Psoas muscle (tissue), 8 donors: Measurements from ENCODE around the gene CUX1. TPM values are rescaled to one million over a fixed set of nuclear protein-coding genes. Genes with fewer than 3 reads are reported as not detected.
"Not testable (repeated sequence)": the region's sequence is repeated elsewhere in the genome, so short reads cannot be mapped to it uniquely, and the experiment has no call there.

ENCODE experiments used
- ATAC-seq, 4 donors: fragments of 200-7000 bp; cut with Tn5 transposase; one replicate each; pipeline ENCODE4 v1.9.1; 2020; ENCODE audit warnings: moderate library complexity in 3 of 4, mild to moderate bottlenecking in 2 of 4
- DNase-seq, 2 donors: peaks; one replicate each; pipeline ENCODE4 v3.0.0-alpha.2; 2020
- H3K27ac ChIP-seq: fragments of 200-600 bp; one replicate; pipeline ENCODE4 v1.8.0; 2022
- H3K27me3 ChIP-seq, 3 donors: fragments of 200-600 bp in 1 of 3; one replicate each; pipeline versions ENCODE4 v1.6.1 to v1.8.0; 2013 to 2022; ENCODE audit warnings: low read length in 2 of 3, mild to moderate bottlenecking in 2 of 3, moderate library complexity in 1 of 3; ENCODE audit not compliant: insufficient read depth in 3 of 3
- H3K36me3 ChIP-seq, 2 donors: fragments of 200-600 bp in 1 of 2; one replicate each; pipeline versions ENCODE4 v1.6.1 to v1.8.0; 2013 to 2022; ENCODE audit warnings: low read depth in 1 of 2, mild to moderate bottlenecking in 1 of 2, moderate library complexity in 1 of 2; ENCODE audit not compliant: insufficient read depth in 1 of 2
- H3K4me1 ChIP-seq: fragments of 200-600 bp; one replicate; pipeline ENCODE4 v1.8.0; 2022
- H3K4me3 ChIP-seq: fragments of 200-600 bp; one replicate; pipeline ENCODE4 v1.8.0; 2022; ENCODE audit warnings: mild to moderate bottlenecking
- H3K9me3 ChIP-seq: fragments of 200-600 bp; one replicate; pipeline ENCODE4 v1.8.0; 2022
- CTCF ChIP-seq: fragments of 200-600 bp; IDR thresholded peaks from one replicate; pipeline ENCODE4 v1.8.0; 2022; ENCODE audit warnings: antibody characterized with exemption
- WGBS, 3 donors: extraction: QIAGEN DNeasy Blood & Tissue Kit; methylation state at CpG; one replicate each; pipeline versions ENCODE4 v1.1.6 to v1.1.7; 2013; 5-methylcytosine and 5-hydroxymethylcytosine counted together
- intact Hi-C, 2 donors: fragments of 100-400 bp; cut with DNase I; formaldehyde crosslinking; loops; one replicate each; pipeline versions ENCODE4 v1.11.0 to v1.14.2; 2022
- polyA plus RNA-seq, 3 donors: library from polyadenylated mRNA; stranded (reverse); fragments of 200-250 nt; gene quantifications; one replicate each; pipeline ENCODE4 v1.2.3, GENCODE V29; 2013
- total RNA-seq, 4 donors: library from RNA; stranded (reverse); fragmentation: NEBNext Ultra II Directional in 2 of 4; extraction: Animal tissue kit (Norgen Biotek cat#: 25700) in 2 of 4; gene quantifications; one replicate each; pipeline versions ENCODE4 v1.2.1 to v1.2.4, GENCODE V29; 2021 to 2023
- donor health status: healthy with polysubstance abuse.
- donor health status: DM: no; HTN: no; CAD: no; lungs with moderate emphysema.
- donor health status: Bipolar disorder and iron deficiency.
- donor health status: healthy.
- donor health status: DM: yes; HTN: yes; CAD: no.
- donor health status: DM: no; HTN: no; CAD: no.
- donor health status: DM: no; HTN: no; CAD: no.
- donor health status: DM: yes; HTN: yes; CAD: no.

CUX1 gene
- total and polyA plus RNA-seq, 7 donors = 12.5 to 95.6 (median 72.4) TPM

GRCh38 chr7:101826081-101826835, 8.8 kb downstream of the CUX1 start:
- Histone ChIP-seq H3K27ac (no peak overlapping the region), H3K9me3 (no peaks in the 10 kb centered on the region), H3K4me3 (no peak overlapping the region), H3K4me1 (peaks cover 44% of the 10 kb centered on the region), H3K36me3 (no peaks in the 10 kb centered on the region), H3K27me3 (no peaks in the 10 kb centered on the region)
- intact Hi-C loops = no loop called here
- WGBS, 3 donors = 73 to 82% (median 75%) methylated on average over 14 to 15 of the region's 15 CpGs
- ATAC-seq = no peak
- DNase-seq = no peak
- TF ChIP-seq CTCF = no peak

DNA sequence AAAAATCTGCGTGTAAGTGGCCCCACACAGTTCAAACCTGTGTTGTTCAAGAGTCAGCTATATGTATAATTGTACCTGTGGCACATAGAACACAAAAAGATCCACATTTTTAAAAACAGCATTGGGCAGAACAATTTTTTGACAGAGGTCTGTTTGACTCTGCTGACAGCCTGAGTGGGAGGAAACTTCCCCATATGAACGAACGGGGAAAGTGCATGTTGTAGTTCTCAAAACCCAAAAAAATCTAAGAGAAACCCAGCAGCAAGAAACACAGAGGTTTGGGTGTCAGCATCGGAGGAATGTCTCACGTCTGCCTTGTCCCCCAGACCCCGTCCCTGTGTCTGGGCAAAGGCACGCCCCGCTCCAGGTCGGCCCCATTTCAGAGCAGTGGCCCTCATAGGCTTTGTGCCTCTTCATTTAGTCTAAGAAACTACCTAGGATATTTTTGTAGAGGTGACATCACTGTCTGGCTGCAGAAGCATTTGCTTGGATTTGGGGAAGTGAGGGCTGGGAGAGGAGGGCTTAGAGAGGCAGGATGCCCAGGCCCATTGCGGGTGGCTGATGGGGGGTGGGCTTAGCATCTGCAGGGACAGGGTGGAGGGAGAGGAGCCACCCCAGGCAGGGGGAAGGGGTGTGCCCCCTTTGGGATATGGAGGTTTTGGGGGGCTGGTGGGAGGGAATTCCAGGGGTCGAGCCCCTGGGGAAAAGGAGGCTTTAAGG, 11.0 kb downstream of the CUX1 start:
- WGBS, 3 donors = 88 to 89% (median 89%) methylated on average over 11 of the region's 11 CpGs
- Histone ChIP-seq H3K27ac (no peak overlapping the region), H3K9me3 (no peaks in the 10 kb centered on the region), H3K36me3 (no peaks in the 10 kb centered on the region), H3K4me1 (peaks cover 31% of the 10 kb centered on the region), H3K27me3 (no peaks in the 10 kb centered on the region), H3K4me3 (no peak overlapping the region)
- ATAC-seq = peak in 3 of 4 donors; percentile 10 to 21 (median 12)
- no peak for TF ChIP-seq CTCF
- intact Hi-C loops = no loop called here
- DNase-seq = no peak

GRCh38 chr7:101829374-101829773, 11.9 kb downstream of the CUX1 start:
- no peak overlapping the region for H3K27ac ChIP-seq
- no peak overlapping the region for H3K4me3 ChIP-seq
- 90 to 94% (median 94%) methylated on average over 14 of the region's 14 CpGs for WGBS, 3 donors
- intact Hi-C loops = no loop called here
- ATAC-seq (no peak), DNase-seq (no peak)
- peaks cover 27% of the 10 kb centered on the region for H3K4me1 ChIP-seq
- no peaks in the 10 kb centered on the region for H3K27me3 ChIP-seq
- TF ChIP-seq CTCF = no peak
- no peaks in the 10 kb centered on the region for H3K36me3 ChIP-seq
- no peaks in the 10 kb centered on the region for H3K9me3 ChIP-seq

- H3K9me3 ChIP-seq = no peaks in the 10 kb centered on the region
- ATAC-seq (no peak), DNase-seq (no peak)
- intact Hi-C loops = no loop called here
- no peaks in the 10 kb centered on the region for H3K27me3 ChIP-seq
- H3K4me3 ChIP-seq = no peak overlapping the region
- TF ChIP-seq CTCF = no peak
- peaks cover 22% of the 10 kb centered on the region for H3K4me1 ChIP-seq
- 96 to 97% (median 96%) methylated on average over 8 of the region's 8 CpGs for WGBS, 3 donors
- H3K36me3 ChIP-seq = no peaks in the 10 kb centered on the region
- H3K27ac ChIP-seq = no peak overlapping the region
These were observed 12.4 kb downstream of the CUX1 start for GRCh38 chr7:101829821-101830220.

GRCh38 chr7:101831396-101831795, 14.0 kb downstream of the CUX1 start:
- H3K4me1 ChIP-seq = peaks cover 24% of the 10 kb centered on the region
- H3K9me3 ChIP-seq, intact Hi-C loops, DNase-seq, H3K36me3 ChIP-seq, H3K4me3 ChIP-seq, H3K27ac ChIP-seq, H3K27me3 ChIP-seq, ATAC-seq: not testable (repeated sequence)
- 86 to 97% (median 91%) methylated on average over 10 of the region's 10 CpGs for WGBS, 3 donors
